Hematopoietic multipotent progenitor cell (in vitro differentiated cells): ENCODE data around the gene NAPB. TPM values are rescaled to one million over a fixed set of nuclear protein-coding genes. Genes with fewer than 3 reads are reported as not detected.
A peak's percentile ranks its signal among the peaks of the same experiment; 100 is the strongest.
"Not testable (repeated sequence)": the region's sequence is repeated elsewhere in the genome, so short reads cannot be mapped to it uniquely, and the experiment has no call there.

Source experiments
- DNase-seq, 3 donors: peaks; one replicate each; pipeline ENCODE4 v3.0.0-alpha.2; 2011 to 2015; ENCODE audit warnings: low read depth in 2 of 3, low spot score in 2 of 3
- total RNA-seq: library from RNA; depleted of rRNA; stranded (reverse); fragments of >200 nt; gene quantifications from one replicate; pipeline ENCODE4 v1.2.3, GENCODE V29; 2012

Gene NAPB
- total RNA-seq: 4.8 TPM

GRCh38 chr20:23420943-23421931, at the start of gene NAPB:
Gene NAPB, minus strand, starts transcription at chr20:23421488. Its CDS starts 86 bp downstream, at chr20:23421402.
- DNase-seq: peak; percentile 70 to 95 (median 92)

DNA sequence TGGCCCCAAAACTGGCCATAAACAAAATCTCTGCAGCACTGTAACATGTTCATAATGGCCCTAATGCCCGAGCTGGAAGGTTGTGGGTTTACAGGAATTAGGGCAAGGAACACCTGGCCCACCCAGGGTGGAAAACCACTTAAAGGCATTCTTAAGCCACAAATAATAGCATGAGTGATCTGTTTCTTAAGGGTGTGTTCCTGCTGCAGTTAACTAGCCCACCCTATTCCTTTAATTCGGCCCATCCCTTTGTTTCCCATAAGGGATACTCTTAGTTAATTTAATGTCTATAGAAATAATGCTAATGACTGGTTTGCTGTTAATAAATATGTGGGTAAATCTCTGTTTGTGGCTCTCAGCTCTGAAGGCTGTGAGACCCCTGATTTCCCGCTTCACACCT, 45.7 kb upstream of the NAPB start:
- DNase-seq: not testable (repeated sequence)

GRCh38 chr20:23461180-23461579, 39.9 kb upstream of the NAPB start:
- DNase-seq: no peak

DNA sequence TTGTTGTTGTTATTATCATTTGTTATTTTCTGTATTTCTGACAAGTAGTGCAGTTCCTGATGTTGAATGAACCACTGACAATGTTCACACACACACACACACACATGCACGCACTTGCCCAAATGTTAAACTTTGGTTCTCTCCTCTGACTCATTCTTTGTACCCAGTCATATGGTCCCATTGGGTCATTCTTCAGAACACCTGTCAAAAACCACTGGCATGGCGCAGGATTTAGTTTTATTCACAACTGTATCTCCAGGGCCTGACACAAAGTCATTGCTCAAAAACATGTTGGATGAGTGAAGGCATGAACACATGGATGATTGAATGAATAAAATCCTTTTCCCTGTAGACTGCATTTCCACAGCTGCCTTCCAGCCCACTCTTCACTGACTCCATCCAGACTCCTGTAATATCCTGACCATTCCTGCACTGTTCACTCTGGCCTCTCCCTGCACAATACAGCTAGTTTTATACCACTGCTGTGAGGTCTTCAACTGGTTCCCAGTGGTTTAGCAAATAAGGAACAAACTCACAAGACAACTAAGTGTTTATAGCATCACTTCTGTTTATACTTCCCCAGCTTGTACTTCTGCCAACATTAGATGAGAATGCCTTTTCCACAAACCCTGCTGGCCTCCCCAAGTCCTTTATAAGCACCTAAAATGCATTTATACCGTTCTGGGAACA, 38.3 kb upstream of the NAPB start:
- DNase-seq: peak in 1 of 3 donors; percentile 68

GRCh38 chr20:23456873-23457272, 35.6 kb upstream of the NAPB start:
- no peak for DNase-seq

- peak in 1 of 3 donors; percentile 65 for DNase-seq
Observed at GRCh38 chr20:23456409-23456808, 35.1 kb upstream of the NAPB start.

GRCh38 chr20:23455639-23456038, 34.4 kb upstream of the NAPB start:
- DNase-seq: no peak

GRCh38 chr20:23454816-23455215, 33.5 kb upstream of the NAPB start:
- no peak for DNase-seq

DNA sequence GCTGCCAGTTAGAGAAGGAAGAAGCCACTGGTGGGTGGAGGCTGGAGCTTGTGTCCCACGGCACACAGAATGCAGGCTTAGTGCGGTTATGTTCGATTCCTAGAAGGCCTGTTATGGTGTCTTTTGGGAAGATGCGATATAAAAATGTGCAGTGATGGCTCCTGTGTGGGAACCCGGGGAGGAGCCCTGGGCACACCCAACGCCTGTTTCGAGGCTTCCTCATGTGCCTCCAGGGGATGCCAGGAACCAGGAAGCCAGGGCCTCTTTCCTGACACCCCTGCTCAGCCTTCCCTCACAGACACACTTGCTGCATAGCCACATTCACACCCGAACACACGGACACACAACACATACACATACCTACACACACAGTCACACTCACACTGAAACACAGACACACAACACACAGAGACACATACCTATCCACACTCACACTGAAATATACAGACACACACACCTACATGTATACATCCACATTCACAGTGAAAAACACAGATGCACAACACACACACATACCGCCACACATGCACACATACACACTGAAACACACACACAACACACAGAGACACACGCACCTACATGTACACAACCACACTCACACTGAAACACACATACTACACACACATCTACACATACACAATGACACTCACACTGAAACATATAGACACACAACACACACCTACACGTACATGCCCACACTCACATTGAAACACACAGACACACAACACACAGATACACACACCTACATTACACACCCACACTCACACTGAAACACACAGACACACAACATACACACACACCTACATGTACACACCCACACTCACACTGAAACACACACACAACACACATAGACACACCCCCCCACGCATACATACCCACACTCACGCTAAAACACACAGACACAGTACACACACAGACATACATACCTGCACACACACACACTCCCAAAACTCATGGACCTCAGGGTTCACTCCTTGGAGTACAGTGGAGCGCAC, 32.6 kb upstream of the NAPB start:
- no peak for DNase-seq

DNA sequence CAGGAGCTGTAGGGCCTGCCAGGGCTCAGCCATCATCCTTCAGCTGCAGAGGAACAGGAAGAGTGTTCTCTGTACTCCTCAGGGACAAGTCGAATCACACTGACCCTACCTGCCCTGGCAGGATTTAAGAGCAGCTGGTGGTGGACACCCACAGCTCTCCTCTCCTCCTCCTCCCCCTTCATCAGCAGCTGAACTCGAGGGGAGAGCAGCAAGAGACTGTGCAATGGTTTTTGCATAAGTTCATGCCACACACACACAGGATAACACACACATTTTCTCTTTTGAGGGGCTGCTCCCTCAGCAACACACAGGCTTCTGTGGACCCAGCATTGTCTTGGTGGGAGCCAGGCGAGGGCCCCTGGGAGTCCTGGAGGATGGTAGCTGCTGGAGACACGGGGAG, 31.5 kb upstream of the NAPB start, which contains the start of gene CST11:
CST11 (minus strand) TSS at position 101 of the 400 bp plus-strand sequence; CDS start at position 36, 65 bp downstream.
- no peak for DNase-seq

DNA sequence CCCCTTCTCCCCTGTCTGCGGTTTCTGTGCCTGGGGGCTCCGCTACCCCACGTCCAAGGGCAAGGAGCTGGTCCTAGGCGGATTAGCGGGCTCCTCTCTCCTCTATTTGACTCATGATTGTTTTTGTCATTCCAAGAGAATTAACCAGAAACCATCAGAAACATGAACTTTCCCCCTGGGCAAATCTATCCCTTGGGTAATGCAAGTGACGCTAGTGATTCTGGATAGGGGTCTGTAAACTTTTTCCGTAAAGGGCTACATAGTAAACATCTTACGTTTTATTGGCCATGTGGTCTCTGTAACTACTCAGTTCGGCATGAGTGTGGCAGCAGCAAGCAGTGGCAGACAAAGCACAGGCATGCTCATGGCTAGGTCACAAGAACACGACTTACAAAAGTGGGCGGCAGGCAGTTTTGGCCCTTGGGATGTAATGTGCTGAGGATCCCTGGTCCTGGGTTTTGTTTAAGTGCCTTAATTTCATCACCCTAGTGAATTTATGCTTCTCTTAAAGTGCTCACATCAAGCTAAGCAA, 30.7 kb upstream of the NAPB start:
- no peak for DNase-seq

DNA sequence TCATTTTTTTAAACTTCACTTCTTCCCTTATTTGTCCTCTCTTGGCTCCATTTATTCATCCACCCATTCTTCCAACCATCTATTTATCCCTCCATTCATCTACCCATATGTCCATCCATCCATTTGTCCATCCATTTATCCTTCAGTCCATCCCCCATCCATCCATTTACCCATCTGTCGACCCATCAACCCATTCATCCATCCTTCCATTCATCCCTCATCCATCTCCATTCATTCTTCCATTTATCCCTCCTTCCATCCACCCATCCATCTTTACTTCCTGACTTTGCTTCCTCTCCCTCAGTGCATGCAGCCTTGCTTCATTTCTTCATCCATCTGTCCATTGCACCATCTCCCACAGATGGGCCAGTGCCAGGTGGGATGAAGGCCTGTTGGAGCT, 29.6 kb upstream of the NAPB start:
- DNase-seq: no peak

- DNase-seq: peak in 2 of 3 donors; percentile 36 to 62
Observed at GRCh38 chr20:23449421-23449820, 28.1 kb upstream of the NAPB start.

DNA sequence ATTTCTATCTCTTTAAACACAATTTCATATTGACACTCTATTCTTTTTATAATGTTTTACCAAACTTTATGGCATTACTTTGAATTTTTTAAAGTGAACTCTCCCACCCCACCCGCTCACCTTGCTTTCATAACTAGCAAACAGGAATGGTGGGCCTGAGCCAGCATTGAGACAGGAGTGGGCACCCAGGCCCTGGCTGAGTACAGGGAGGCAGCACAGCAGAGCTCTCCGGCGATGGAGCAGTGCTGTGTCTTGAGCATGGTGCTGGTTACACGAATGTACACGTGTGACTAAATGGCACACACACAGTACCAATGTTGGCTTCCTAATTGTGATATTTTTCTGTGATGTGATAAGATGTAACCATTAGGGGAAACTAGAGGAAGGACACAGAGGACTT, 26.9 kb upstream of the NAPB start:
- no peak for DNase-seq

GRCh38 chr20:23446505-23446904, 25.2 kb upstream of the NAPB start:
- DNase-seq: peak in 1 of 3 donors; percentile 44

- no peak for DNase-seq
Observed at GRCh38 chr20:23445596-23446217, 24.4 kb upstream of the NAPB start.

DNA sequence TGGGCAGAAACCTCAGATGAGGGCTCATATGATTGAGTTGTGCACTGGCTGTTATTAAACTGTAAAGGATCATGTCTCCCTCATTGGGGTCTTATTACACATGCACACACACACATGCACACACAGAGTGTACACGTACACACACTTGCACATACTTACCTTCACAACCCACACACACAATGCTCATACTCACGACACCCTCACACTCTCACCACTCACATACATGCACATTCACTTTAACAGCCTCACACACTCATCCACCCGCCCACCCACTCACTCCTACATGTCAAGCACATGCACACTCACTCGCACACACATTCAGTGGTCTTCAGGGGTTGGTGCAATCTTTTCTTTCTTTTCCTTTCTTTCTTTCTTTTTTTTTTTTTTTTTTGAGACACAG, 23.6 kb upstream of the NAPB start:
- DNase-seq: no peak

DNA sequence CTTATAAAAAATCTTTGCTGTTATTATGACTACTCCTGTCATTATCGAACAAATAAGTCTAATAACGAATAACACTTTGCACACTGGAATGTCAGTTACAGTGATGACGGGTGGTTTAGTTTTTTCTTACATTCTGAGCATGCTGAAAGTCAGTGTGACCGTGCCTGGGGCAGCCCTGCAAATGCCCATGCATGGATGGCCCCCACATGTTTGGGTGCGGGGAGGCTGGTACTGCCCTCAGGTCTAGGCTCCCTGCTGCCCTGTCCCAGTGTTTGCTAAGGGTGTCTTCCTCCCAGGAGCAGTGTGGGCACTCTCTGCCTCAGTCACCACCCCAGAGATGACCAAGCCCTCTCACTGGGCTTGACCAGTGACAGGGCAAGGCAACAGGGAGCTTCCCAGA, 21.1 kb upstream of the NAPB start:
- DNase-seq: no peak

- peak; percentile 16 to 90 (median 59) for DNase-seq
Observed at GRCh38 chr20:23441850-23442313, 20.6 kb upstream of the NAPB start.
